HepG2 (cell line): ENCODE data around the gene NTN3.

Experiments used
- ZNF737 ChIP-seq: sonication (generic); formaldehyde crosslinking; IDR thresholded peaks from 2 replicates; pipeline ENCODE4 v1.5.0; 2020; ENCODE audit warnings: missing genetic modification reagents, mild to moderate bottlenecking, borderline replicate concordance
- TF ChIP-seq, protein P1 (sequence below): sonication (generic); formaldehyde crosslinking; IDR thresholded peaks from 2 replicates; pipeline ENCODE4 v1.4.0; 2020; ENCODE audit warnings: low read depth, mild to moderate bottlenecking, missing genetic modification reagents
- TF ChIP-seq, protein P2 (sequence below): sonication (generic); formaldehyde crosslinking; IDR thresholded peaks from 2 replicates; pipeline ENCODE4 v1.5.0; 2020; ENCODE audit warnings: mild to moderate bottlenecking, missing genetic modification reagents, moderate library complexity

- no peak for TF ChIP-seq ZNF737 (CRISPR knock-in tag)
- TF ChIP-seq, protein P1, sequence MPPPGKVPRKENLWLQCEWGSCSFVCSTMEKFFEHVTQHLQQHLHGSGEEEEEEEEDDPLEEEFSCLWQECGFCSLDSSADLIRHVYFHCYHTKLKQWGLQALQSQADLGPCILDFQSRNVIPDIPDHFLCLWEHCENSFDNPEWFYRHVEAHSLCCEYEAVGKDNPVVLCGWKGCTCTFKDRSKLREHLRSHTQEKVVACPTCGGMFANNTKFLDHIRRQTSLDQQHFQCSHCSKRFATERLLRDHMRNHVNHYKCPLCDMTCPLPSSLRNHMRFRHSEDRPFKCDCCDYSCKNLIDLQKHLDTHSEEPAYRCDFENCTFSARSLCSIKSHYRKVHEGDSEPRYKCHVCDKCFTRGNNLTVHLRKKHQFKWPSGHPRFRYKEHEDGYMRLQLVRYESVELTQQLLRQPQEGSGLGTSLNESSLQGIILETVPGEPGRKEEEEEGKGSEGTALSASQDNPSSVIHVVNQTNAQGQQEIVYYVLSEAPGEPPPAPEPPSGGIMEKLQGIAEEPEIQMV (CRISPR knock-in tag) = no peak
- TF ChIP-seq, protein P2, sequence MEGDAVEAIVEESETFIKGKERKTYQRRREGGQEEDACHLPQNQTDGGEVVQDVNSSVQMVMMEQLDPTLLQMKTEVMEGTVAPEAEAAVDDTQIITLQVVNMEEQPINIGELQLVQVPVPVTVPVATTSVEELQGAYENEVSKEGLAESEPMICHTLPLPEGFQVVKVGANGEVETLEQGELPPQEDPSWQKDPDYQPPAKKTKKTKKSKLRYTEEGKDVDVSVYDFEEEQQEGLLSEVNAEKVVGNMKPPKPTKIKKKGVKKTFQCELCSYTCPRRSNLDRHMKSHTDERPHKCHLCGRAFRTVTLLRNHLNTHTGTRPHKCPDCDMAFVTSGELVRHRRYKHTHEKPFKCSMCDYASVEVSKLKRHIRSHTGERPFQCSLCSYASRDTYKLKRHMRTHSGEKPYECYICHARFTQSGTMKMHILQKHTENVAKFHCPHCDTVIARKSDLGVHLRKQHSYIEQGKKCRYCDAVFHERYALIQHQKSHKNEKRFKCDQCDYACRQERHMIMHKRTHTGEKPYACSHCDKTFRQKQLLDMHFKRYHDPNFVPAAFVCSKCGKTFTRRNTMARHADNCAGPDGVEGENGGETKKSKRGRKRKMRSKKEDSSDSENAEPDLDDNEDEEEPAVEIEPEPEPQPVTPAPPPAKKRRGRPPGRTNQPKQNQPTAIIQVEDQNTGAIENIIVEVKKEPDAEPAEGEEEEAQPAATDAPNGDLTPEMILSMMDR (CRISPR knock-in tag) = no peak
Measured at GRCh38 chr16:2457946-2458345, 13.2 kb upstream of the NTN3 start.
